Fibroblast of lung (primary cell): Measurements from ENCODE around the gene UBE3A. TPM values are rescaled to one million over a fixed set of nuclear protein-coding genes. Genes with fewer than 3 reads are reported as not detected.

Experiments used
- DNase-seq, 2 donors: peaks; one replicate each; pipeline versions ENCODE4 v3.0.0 to v3.0.0-alpha.2; 2010; ENCODE audit warnings: low read depth in 2 of 2
- H2AFZ ChIP-seq: 2 replicates; pipeline ENCODE4 v1.5.1; 2012; ENCODE audit warnings: low read length, control low read depth, inconsistent platforms
- H3K27ac ChIP-seq: 2 replicates; pipeline ENCODE4 v1.5.1; 2011; ENCODE audit warnings: low read length, control low read depth; ENCODE audit not compliant: insufficient read depth
- H3K27me3 ChIP-seq: 2 replicates; pipeline ENCODE4 v1.5.1; 2011; ENCODE audit warnings: mild to moderate bottlenecking, low read length; ENCODE audit not compliant: control insufficient read depth, insufficient read depth
- H3K36me3 ChIP-seq: 2 replicates; pipeline ENCODE4 v1.5.1; 2011; ENCODE audit warnings: low read length; ENCODE audit not compliant: control insufficient read depth, insufficient read depth
- H3K4me1 ChIP-seq: 2 replicates; pipeline ENCODE4 v1.5.1; 2011; ENCODE audit warnings: low read length; ENCODE audit not compliant: control insufficient read depth, insufficient read depth; ENCODE audit errors: extremely low read depth
- H3K4me2 ChIP-seq: 2 replicates; pipeline ENCODE4 v1.5.1; 2011; ENCODE audit warnings: low read length, control low read depth; ENCODE audit not compliant: insufficient read depth; ENCODE audit errors: extremely low read depth
- H3K4me3 ChIP-seq, 4 experiments: fragments of 200-600 bp in 1 of 4; sonication (generic) in 1 of 4; replicated peaks in 1 of 4; 2 replicates each; pipeline ENCODE4 v1.5.1; 2011 to 2016; ENCODE audit warnings: low read length in 4 of 4, low read depth in 3 of 4, mild to moderate bottlenecking in 3 of 4, control low read depth in 2 of 4, inconsistent platforms in 1 of 4, mixed read lengths in 1 of 4; ENCODE audit not compliant: insufficient read depth in 1 of 4; ENCODE audit errors: control extremely low read depth in 1 of 4
- H3K79me2 ChIP-seq: 2 replicates; pipeline ENCODE4 v1.5.1; 2012; ENCODE audit warnings: mild to moderate bottlenecking, low read length, inconsistent platforms; ENCODE audit not compliant: control insufficient read depth, insufficient read depth
- H3K9ac ChIP-seq: 2 replicates; pipeline ENCODE4 v1.5.1; 2011; ENCODE audit warnings: mild to moderate bottlenecking, low read length, control low read depth; ENCODE audit not compliant: insufficient read depth
- H3K9me3 ChIP-seq: 2 replicates; pipeline ENCODE4 v1.5.1; 2012; ENCODE audit warnings: low read depth, low read length; ENCODE audit not compliant: control insufficient read depth, insufficient read depth
- H4K20me1 ChIP-seq: 2 replicates; pipeline ENCODE4 v1.5.1; 2011; ENCODE audit warnings: low read length; ENCODE audit not compliant: control insufficient read depth, insufficient read depth; ENCODE audit errors: extremely low read depth
- EZH2 ChIP-seq: IDR thresholded peaks from 2 replicates; pipeline ENCODE4 v1.5.1; 2012; ENCODE audit warnings: low read length, control low read depth, mild to moderate bottlenecking; ENCODE audit errors: missing control alignments
- polyA plus RNA-seq, 2 donors: library from polyadenylated mRNA; depleted of rRNA in 1 of 2; stranded (reverse) in 1 of 2; unstranded in 1 of 2; fragments of >200 nt; gene quantifications; 2 replicates each; pipeline ENCODE4 v1.2.1, GENCODE V29; 2011 to 2012; ENCODE audit warnings: missing spikeins in 1 of 2
- total RNA-seq: library from RNA; depleted of rRNA; stranded (reverse); fragments of >200 nt; gene quantifications from 2 replicates; pipeline ENCODE4 v1.2.1, GENCODE V29; 2014
- TF ChIP-seq, protein P1 (sequence below), 2 donors: IDR thresholded peaks in 1 of 2; conservative IDR thresholded peaks in 1 of 2; 1 replicate in 1 of 2; 2 replicates in 1 of 2; pipeline ENCODE4 v1.5.1; 2011 to 2012; ENCODE audit warnings: low read length in 2 of 2, control low read depth in 1 of 2, inconsistent platforms in 1 of 2, low read depth in 1 of 2, mild to moderate bottlenecking in 1 of 2

Gene UBE3A
- total and polyA plus RNA-seq, 2 donors (not counting 1 experiment from before 2014, with no cell fraction given) = 37.2 to 71.5 TPM

DNA sequence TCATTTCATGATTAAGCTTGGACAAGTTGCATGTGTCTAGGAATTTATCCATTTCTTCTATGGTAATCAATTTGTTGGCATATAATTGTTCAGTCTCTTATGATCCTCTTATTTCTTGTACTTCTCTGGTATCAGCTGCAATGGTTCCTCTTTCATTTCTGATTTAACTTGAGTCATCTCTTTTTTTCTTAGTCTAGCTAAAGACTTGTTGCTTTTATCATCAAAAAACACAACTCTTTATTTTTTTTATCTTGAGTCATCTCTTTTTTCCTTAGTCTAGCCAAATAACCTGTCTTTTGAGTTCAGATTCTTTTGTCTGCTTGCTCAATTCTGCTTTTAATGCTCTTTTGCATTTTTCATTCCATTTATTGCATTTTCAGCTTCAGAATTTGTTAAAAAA, 37.3 kb downstream of the UBE3A start:
- Histone ChIP-seq H3K36me3 (peaks cover 4% of the 10 kb centered on the region), H3K4me3 (no peak overlapping the region), H3K9ac (no peak overlapping the region), H3K27ac (no peak overlapping the region), H3K4me2 (no peak overlapping the region), H4K20me1 (no peaks in the 10 kb centered on the region), H3K4me1 (no peaks in the 10 kb centered on the region), H2AFZ (no peak overlapping the region), H3K27me3 (no peaks in the 10 kb centered on the region), H3K9me3 (no peaks in the 10 kb centered on the region), H3K79me2 (peaks cover 15% of the 10 kb centered on the region)
- TF ChIP-seq, protein P1, sequence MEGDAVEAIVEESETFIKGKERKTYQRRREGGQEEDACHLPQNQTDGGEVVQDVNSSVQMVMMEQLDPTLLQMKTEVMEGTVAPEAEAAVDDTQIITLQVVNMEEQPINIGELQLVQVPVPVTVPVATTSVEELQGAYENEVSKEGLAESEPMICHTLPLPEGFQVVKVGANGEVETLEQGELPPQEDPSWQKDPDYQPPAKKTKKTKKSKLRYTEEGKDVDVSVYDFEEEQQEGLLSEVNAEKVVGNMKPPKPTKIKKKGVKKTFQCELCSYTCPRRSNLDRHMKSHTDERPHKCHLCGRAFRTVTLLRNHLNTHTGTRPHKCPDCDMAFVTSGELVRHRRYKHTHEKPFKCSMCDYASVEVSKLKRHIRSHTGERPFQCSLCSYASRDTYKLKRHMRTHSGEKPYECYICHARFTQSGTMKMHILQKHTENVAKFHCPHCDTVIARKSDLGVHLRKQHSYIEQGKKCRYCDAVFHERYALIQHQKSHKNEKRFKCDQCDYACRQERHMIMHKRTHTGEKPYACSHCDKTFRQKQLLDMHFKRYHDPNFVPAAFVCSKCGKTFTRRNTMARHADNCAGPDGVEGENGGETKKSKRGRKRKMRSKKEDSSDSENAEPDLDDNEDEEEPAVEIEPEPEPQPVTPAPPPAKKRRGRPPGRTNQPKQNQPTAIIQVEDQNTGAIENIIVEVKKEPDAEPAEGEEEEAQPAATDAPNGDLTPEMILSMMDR (conservative IDR thresholded peaks at IDR 0.05 in 1 of 2, IDR thresholded peaks at IDR 0.05 in 1 of 2; ENCODE audit: low read depth in 1 of 2, low read length in 2 of 2) = no peak
- TF ChIP-seq EZH2 = no peak
- DNase-seq = peak in 1 of 2 donors; percentile 59

DNA sequence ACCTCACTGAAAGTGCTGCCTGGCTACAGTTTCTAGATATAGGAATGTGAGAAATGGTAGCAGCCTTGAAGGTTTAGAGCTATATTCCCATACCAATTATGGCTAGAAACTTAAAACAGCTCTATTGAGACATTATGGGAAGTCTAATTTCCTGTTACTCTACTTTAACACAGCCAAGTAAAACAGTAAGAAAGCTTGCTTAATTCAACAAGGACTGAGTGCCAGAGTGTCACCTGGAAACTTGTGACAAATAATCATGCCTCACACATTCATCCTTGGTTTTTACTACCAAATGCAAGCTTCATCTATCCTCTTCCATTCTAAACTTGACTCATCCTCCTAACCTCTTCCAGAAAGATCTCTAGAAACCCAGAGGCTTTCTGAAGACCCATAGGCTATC, 41.7 kb downstream of the UBE3A start:
- peaks cover 10% of the 10 kb centered on the region for H3K79me2 ChIP-seq
- H3K9me3 ChIP-seq = no peaks in the 10 kb centered on the region
- H3K27ac ChIP-seq = no peak overlapping the region
- H3K4me2 ChIP-seq = no peak overlapping the region
- H2AFZ ChIP-seq = no peak overlapping the region
- no peaks in the 10 kb centered on the region for H3K27me3 ChIP-seq
- no peak for TF ChIP-seq EZH2
- TF ChIP-seq, protein P1 (conservative IDR thresholded peaks at IDR 0.05 in 1 of 2, IDR thresholded peaks at IDR 0.05 in 1 of 2; ENCODE audit: low read depth in 1 of 2, low read length in 2 of 2) = no peak
- no peak overlapping the region for H3K9ac ChIP-seq
- H4K20me1 ChIP-seq = no peaks in the 10 kb centered on the region
- DNase-seq = peak in 1 of 2 donors; percentile 36
- no peak overlapping the region for H3K4me3 ChIP-seq
- H3K36me3 ChIP-seq = no peaks in the 10 kb centered on the region
- H3K4me1 ChIP-seq = peaks cover 4% of the 10 kb centered on the region

DNA sequence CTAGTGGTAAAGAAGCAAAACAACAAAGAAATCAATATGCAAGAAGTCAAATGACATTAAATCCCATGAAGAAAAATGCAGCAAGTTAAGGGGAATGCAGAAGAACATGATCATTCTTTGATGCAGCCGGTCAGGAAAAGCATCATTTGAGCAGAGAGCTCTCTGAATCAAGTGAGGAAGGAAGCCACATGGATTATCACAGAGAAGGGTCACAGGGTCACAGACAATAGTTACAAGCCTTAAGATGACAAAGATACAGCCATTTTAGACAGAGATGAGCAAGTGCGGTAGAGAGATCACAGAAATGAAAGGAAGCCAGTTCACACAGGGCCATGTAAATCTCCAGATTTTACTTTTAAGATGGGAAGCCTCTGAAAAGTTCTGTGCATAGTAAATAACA, 43.9 kb downstream of the UBE3A start:
- no peak overlapping the region for H3K4me3 ChIP-seq
- DNase-seq = no peak
- peaks cover 27% of the 10 kb centered on the region for H3K79me2 ChIP-seq
- H3K9me3 ChIP-seq = no peaks in the 10 kb centered on the region
- H3K4me2 ChIP-seq = no peak overlapping the region
- H2AFZ ChIP-seq = no peak overlapping the region
- H3K36me3 ChIP-seq = no peaks in the 10 kb centered on the region
- H3K27ac ChIP-seq = no peak overlapping the region
- H3K9ac ChIP-seq = no peak overlapping the region
- H3K27me3 ChIP-seq = no peaks in the 10 kb centered on the region
- TF ChIP-seq, protein P1 (conservative IDR thresholded peaks at IDR 0.05 in 1 of 2, IDR thresholded peaks at IDR 0.05 in 1 of 2; ENCODE audit: low read depth in 1 of 2, low read length in 2 of 2) = no peak
- TF ChIP-seq EZH2 = no peak
- H3K4me1 ChIP-seq = peaks cover 8% of the 10 kb centered on the region
- no peaks in the 10 kb centered on the region for H4K20me1 ChIP-seq
